GM12874 (cell line): ENCODE data around the gene FRMD4A.

ENCODE experiments used
- CTCF ChIP-seq: IDR thresholded peaks from 2 replicates; pipeline ENCODE4 v1.5.1; 2011; ENCODE audit warnings: low read depth, mild to moderate bottlenecking, control low read depth, low read length, moderate library complexity; ENCODE audit not compliant: insufficient read depth

The FRMD4A gene

GRCh38 chr10:13928451-13928850, 402.3 kb downstream of the FRMD4A start:
- no peak for TF ChIP-seq CTCF

GRCh38 chr10:13925971-13926780, 404.5 kb downstream of the FRMD4A start:
- no peak for TF ChIP-seq CTCF

- TF ChIP-seq CTCF = no peak
These were observed 406.5 kb downstream of the FRMD4A start for GRCh38 chr10:13924040-13924725.

GRCh38 chr10:13922586-13922985, 408.1 kb downstream of the FRMD4A start:
- no peak for TF ChIP-seq CTCF

- TF ChIP-seq CTCF = no peak
These were observed 408.8 kb downstream of the FRMD4A start for GRCh38 chr10:13921941-13922340.

- TF ChIP-seq CTCF = no peak
These were observed 410.3 kb downstream of the FRMD4A start for GRCh38 chr10:13920465-13920864.

GRCh38 chr10:13920031-13920430, 410.7 kb downstream of the FRMD4A start:
- no peak for TF ChIP-seq CTCF
